Stimulated activated CD4-positive, alpha-beta T cell treated with anti-CD3 and anti-CD28 coated beads, Interleukin-2, amount 100 ng/mL, for 24 hours (primary cell): ENCODE results near the gene CARHSP1.
"Not testable (repeated sequence)": the region's sequence is repeated elsewhere in the genome, so short reads cannot be mapped to it uniquely, and the experiment has no call there.

ENCODE experiments used
- DNase-seq, 2 donors: peaks; one replicate each; pipeline ENCODE4 v3.0.0-alpha.2; 2020

CARHSP1 gene

DNA sequence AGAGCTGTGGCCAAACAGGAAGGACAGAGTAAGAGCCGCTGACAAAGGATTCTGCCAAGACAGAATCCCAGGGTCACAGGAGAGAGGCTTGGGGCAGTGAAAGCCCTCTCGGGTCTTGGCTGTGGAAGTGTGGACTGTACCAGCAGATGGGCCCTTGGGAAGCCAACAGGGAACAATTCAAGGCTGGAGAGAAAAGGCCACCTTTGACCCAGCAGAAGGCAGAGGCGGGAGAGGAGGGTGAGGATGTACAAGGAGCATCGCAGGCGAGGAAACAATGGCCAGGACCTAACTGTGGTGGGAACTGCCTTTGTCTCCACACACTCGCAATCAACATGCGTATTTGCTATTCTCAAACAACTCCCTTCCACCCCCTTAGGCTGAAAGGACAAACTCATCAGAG, 15.7 kb downstream of the CARHSP1 start:
- DNase-seq, result no peak

DNA sequence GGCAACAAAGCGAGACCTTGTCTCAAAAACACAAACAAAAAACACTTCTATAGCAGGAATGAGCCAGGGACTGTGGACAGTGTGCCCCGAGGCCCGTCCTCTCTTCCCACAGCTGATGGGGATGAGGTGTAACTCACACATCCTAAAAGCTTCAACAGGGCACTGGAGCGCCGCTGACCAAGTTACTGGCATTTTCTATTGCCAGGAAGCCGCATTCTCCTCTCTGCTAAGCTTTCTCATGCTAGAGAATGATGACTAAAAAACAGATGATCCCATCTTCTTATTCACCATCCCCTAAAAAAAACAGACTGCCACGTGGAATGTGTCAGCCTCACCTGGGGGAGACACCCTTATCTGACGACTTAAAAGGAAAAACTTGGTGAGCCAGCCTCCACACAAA, 16.3 kb downstream of the CARHSP1 start:
- no peak for DNase-seq

DNA sequence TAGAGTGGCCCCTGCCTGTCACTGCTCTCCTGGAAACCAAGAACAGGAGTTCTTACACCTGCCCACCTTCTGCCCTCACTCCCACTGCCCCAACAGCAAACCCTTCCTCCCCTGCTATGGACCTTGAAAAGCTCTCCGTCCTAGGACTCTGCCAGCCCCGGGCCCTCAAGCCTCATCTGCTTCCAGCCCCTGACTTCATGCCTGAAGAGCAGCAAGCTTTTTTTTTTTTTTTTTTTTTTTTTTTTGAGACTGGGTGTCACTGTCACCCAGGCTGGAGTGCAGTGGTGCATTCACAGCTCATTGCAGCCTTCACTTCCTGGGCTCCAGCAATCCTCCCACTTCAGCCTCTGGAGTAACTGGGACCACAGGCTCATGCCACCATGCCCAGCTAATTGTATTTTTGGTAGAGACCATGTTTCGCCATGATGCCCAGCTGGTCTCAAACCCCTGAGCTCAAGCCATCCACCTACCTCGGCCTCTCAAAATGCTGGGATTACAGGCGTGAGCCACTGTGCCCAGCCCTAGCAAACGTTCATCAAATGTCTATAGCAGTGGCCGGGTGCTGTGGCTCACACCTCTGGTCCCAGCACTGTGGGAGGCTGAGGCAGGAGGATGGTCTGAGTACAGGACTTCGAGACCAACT, 16.9 kb downstream of the CARHSP1 start:
- no peak for DNase-seq

DNA sequence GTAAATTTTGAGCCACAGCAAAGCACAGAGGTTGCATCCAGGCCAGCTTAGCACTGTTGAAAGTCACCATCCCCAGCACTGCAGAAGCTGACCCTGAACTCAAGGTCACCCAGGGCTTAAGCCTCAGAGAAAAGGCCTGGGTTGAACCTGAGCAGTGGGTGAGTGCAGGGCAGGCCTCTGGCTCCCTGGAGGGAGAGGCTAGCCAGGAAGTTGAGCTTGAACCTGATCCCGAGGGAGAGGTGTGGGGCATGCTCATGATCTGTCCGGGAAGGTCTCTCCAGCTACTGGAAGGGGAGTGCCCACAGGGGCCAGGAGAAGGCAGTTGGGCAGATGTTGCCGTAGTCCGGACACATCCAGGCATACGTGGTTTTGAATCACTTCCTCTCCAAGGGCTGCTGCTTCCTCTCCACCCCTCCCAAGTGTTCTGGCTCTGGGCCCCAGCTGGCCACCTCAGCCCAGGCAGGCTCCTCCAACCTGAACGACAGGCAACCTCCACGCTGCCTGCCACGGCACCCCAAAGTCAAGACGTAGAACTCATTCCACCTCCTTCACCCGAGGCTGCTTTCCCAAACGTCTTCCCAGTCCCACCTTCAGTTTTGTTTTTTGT, 18.4 kb downstream of the CARHSP1 start:
- no peak for DNase-seq

DNA sequence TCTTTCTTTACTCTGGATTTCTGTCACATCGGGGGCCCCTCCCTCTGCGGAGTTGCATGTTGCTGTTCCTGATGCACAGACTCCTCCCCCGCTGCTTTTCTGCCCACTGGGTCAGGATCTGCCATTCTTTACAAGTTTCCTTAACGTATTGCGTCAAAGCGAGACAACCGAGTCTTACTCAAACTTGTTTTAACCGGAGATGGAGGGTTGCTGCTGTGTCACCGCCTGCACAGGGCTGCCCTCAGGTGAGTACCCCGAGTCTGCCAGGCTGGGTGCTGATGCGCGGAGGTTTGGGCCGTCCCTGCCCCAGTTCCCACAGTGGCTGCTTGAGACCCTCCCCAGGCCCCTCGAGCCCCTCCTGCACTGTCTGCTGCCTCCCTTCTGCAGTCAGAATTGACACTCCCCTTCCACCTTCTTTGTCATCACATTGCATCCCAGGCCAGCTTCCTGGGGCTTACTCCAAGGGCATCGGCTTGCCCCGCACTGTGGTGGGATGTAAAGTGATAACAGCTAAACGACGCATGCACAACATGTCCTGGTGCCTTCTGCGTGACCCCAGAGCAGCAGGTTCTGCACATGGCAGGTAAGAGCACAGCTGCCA, 19.3 kb downstream of the CARHSP1 start:
- DNase-seq, result no peak

DNA sequence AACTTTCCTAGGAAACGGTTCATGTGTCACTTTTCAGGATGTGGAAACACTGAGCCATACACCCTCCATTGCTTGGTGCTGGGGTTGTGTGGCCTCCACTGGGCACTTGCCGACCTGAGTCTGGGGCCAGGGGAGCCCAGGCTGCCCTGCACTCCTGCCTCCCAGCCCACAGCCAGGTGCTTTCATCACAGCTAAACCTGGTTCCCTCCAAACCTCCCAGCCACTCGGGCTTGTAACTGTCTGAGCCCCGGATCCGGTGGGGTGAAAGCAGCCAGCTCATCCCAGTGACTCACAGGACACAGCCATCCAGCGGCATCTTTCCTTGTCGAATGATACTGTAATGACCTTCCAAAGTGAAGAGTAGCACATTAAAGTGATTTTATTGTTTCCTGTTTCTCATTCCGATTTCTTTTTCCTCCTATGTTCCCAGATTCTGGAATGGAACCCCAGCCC, 19.8 kb downstream of the CARHSP1 start:
- no peak for DNase-seq

DNA sequence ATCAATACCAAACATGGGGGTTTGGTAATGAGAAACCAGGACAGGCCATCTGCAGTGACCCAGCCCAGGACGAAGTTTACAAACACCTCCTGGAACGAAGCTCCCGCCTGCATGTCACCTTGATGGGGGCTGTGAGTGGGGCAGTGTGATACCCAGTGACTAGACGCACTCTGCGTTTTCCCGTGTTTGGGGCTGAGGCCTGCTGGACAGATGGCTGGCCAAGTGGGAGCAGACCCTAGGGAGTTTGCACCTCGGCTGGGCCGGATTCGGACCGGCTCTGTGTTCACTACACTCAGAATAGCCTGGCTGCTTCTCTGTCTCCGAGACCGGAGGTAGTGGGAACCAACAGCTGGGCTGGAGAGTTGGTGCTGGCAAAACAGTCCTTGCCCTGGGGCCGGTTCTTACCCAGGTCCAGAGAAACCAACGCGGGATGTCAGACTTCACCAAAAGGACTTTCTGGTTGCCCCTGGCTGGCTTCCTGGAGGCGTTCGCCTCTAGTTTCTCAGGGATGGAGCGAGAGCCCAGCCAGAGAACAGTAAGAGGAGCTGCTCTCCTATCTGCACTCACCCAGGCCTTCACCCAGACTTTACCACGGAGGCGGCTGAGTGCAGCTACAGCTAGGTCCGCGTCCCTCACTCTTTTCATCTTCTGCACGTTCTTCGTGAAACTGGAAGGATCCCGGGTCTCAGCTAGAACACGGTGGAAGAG, 20.4 kb downstream of the CARHSP1 start:
- no peak for DNase-seq

DNA sequence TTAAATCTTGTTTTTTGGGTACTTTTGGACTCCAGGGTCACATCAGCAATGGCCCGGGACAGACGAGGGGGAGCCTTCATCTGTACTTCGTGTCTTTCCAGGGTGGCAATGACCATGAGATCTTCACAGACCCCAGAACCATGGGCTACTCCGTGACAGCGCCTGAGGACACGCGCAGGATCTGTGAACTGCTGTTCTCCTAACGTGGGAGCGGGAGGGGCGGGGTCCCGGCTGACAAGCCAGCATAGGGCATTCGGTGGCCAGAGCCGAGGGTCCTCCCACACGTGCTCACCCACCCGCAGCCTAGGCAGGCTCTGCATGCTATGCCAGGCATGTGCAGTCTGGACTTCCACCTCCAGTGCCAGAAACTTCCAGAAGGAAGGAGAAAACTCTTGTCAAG, 21.2 kb downstream of the CARHSP1 start:
- no peak for DNase-seq

DNA sequence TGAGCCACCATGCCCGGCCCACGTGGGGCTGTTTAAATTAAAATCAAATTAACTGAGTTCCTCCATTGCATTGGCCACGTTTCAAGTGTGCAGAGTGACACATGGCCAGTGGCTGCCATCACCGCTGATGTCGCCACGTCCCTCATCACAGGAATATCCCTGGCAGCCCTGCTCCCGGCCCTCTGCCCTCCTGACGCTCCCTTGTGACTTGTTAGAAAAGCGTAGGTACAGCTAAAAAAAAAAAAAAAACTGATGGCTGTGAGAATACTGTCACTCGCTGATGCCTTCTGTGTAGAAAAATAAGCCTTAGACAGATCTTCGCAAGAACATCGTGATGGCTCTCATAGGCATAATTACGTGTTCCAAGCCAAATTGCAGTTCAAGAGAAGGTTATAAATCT, 21.7 kb downstream of the CARHSP1 start:
- no peak for DNase-seq

DNA sequence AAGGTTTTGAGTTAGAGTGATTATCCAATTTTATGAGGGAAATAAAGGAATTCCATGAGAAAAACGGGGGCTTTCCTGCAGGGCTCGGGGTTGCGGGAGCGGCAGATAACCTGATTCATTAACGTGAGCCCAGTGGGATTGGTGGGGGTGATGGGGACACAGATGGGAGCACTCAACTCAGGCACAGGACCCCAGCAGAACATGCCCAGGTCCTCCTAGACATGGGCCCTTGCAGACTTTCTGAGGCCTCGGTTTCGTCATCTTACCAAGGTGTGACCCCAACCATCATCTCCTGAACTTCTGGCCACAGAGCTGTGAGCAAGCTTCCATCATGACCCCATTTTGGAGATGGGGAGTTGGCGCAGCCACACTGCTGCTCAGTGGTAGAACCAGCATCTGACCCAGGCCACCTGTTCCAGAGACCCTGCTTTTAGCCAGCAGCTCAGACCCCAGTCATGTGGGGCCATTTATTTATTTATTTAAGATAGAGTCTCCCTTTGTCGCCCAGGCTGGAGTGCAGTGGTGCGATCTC, 22.3 kb downstream of the CARHSP1 start:
- no peak for DNase-seq

DNA sequence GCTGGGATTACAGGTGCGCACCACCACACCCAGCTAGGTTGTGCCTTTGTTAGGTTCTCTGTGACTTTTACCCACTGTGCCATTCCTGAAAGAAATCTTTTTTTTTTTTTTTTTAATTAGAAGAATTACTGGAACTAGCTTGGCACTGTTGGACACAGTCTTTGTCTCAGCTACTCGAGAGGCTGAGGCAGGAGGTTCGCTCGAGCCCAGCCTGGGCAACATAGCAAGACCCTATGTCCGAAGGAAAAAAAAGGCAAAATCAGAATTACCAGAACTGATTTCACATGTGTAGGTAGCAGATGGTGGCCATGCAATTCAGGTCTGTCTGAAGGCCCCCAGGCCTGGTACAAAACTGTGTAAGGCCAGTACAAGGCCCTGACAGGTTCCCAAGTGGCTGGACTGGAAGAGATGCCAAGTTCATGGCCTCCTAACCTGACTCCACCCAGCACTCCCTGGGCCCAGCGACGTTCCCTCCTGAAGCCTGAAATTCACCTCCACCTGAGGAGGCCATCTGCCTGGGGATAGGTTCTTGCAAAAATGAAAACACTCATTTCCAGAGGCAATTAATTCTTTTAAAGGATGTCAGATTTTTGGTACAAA, 23.0 kb downstream of the CARHSP1 start:
- no peak for DNase-seq

DNA sequence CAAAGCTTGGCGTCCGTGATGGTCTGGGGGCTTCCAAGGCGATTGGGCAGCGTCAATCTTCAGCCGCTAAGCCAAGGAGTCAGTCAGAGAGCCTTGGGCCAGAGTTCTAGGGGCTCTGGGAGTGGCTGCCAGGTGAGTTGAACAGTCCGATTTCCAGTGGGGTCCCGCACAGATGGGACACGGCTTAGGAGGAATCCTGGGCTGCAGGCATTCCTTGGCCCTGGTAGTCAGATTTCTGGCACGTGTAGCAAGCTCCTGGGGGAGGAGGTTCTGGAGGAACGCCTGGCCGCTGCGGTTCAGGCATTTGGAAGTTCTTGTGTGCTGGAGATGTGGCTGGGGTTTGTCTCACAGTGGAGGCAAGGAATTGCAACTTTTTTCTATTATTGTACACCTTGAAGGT, 25.5 kb downstream of the CARHSP1 start:
- DNase-seq, result not testable (repeated sequence)

DNA sequence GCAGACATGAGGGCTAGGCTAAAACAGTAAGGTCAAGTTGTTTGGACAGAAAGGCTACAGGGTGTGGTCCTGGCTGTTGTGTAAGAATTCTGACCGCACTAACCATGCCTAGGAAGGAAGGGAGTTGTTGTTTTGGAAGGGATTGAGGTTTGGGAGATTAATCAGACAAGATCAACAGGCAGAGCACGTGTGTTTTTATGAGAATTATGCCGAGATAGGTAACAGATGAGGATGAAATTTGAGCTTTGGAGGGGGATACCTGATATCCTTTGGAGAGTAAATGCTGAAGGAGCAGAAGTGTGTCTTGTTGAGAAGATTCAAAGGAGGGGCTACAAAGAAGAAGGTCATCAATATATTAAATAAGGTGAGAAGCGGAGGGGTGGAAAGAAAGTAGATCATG, 26.8 kb downstream of the CARHSP1 start:
- not testable (repeated sequence) for DNase-seq

DNA sequence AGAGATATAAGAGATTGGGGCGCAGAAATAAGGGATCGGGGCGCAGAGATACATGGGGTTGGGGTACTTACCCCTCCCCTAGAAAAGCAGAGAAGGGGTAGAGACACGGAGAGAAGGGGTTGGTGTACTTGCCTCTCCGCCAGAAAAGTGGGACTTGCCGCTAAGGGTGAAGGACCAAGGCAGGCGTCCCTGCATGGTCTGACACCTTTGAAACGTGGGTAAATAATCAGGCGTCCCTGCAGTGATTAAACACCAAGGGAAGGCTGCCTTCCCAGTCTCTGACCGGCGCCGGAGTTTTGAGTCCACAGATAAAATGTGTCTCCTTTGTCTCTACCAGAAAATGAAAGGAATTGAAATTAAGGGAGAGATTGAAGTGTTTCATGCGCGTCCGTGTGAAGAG, 31.2 kb downstream of the CARHSP1 start:
- not testable (repeated sequence) for DNase-seq

DNA sequence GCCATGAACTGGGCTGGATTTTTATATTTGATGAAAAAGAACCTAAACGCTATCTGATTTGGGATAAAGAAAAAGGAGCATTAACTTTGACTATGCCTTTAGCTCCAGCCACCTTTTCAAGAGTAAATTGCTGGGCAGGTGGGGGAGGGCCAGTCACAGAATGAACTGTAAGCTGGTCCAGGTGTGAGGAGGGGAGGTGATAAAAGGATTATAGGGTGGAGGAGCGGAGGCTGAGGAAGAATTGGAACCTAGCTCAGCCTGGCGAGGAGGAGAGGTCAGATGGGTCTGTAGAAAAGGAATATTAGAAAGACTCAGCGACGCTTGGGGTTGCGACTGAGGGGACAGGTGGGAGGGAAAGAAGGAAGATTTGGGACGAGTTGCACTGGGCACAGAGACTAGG, 32.0 kb downstream of the CARHSP1 start:
- DNase-seq, result not testable (repeated sequence)

DNA sequence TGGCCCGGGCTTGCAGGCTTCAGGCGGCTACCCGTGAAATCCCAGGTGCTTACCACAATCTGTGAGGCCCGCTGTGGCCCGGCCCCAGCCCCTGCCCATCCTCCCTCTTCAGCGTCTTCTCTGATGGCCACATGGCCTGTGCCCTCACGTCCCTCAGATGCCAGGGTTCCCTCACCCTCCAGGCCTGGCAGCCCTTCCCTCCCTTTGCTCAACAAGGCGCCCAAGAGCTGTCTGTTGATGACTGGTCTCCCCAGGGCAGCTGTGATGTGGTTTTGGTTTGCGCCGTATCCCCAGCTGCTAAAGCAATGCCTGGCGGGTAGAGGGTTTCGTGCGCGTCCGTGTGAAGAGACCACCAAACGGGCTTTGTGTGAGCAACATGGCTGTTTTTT, 36.1 kb downstream of the CARHSP1 start:
- DNase-seq, result no peak

DNA sequence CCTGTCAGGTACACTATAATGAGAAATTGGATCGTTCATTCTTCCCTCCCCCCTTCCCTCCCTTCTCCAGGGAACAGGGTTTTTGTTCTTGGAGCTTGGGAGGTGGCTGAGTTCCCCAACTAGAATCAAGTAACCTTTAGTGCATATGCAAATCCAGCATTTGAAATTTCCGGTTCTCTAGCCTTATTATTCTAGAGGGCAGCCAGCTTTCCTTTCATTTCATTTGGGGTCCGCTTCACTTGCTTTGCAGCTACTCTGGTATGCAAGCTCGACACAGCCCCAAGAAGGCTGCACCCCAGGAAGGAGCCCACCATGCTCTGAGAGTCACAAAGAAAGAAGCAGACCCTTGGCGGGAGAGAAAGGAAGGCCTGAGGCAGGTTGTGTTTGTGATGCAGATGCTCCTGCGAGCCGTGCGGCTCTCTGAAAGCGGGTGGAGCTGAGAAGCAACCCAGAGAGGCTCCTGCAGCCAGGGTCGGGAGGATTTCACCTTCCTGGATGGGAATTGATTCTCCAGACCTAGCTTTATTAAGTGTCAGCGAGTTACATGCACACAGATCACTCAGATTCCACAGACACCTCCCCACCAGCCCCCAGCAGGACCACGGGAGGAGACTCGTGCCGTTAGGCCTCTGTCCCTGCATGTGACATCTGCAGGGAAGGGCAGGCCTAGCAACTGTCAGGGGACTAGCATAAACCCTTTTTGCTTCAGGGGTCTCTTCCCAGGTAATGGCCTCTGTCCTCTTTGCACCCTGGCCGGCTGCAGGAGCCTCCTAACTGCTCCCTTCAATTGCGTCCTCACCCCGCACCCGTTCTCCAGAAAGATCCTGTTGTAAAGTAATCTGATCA, 36.7 kb downstream of the CARHSP1 start:
- no peak for DNase-seq

DNA sequence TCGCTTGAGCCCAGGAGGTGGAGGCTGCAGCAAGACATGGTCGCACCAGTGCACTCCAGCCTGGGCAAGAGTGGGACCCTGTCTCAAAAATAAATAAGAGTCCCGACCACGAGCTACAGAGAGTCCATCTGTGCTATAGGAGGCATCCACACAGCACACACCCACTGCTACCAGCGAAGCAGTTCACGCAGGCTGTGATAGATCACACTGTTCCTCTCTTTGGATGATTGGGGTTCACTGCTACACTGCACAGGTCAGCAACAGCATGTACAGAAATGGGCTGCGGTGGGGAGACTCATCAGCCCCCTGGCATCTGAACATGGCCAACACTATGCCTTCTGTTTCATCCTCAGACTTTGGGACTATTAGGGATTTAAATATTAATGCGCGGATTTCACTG, 37.4 kb downstream of the CARHSP1 start:
- DNase-seq, result no peak

DNA sequence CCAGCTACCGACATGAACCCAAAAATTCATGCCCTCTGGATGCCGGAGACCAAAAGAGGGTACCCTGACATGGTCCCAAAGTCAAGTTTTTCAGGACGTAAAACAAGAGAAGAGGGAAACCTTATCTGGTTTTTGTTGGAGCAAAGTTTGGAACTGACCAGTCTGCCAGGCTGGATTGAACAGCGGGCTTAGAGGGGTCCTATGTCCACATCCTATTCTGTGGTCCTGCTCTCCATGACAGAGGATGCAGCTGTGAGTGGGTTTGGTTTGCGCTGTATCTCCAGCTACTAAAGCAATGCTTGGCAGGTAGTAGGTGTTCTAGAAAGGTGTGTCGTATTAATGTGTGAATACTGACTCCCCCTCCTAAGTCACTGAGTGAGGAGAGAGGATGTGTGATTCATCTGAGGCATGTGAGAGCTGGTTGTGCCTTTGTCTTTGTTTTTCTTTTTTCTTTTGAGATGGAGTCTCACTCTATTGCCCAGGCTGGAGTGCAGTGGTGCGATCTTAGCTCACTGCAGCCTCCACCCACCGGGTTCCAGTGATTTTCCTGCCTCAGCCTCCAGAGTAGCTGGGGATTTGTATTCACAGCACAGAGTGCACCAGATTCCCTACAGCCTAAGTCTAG, 40.2 kb downstream of the CARHSP1 start:
- no peak for DNase-seq

DNA sequence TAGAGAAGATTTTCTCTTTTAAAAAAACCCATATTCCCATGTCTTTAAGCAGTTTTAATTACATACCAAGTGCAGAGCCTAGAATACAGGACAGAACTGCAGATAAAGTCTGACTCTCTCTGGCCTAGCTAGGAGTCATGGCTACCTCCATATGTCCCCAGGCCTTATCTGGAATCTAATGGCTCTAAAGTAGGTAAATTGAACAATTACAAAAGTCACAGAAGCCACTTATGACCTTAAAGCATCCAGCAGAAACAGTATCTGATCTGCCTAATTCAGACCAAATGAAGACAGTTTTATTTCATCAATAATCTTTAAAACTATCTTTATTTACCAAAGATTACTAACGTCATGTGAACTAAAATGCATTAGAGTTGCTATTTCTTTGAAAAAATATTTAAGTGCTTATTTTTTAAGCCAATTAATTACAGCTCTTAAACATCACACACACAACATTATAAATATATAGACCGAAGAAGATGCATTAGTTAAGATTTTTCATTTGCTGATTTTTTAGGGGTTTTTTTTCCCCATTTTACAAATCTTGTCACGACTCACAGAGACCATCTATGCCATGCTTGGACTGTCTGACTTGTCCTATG, 42.4 kb downstream of the CARHSP1 start:
- DNase-seq, result no peak

DNA sequence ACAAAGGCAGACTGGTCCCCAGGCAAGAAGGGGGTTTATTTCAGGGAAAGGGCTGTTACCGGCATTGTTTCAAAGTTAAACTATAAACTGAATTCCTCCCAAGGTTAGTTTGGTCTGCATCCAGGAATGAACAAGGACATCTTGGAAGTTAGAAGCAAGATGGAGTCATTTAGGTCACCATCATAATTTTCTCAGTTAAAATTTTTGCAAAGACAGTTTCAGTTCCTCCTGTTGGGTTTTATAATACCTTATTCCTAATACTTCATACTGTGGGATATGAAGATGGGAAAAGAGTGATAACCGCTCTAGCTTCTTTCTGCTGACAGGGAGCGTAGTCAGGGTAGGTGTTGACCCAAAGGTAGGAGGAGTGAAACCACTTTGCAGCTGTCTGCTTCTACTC, 46.4 kb downstream of the CARHSP1 start:
- DNase-seq, result no peak
